Activated naive CD8-positive, alpha-beta T cell treated with anti-CD3 and anti-CD28 coated beads, Interleukin-2, amount 50 U/mL, for 16 hours (primary cell): ENCODE data around the gene MAP3K2.
"Not testable (repeated sequence)": the region's sequence is repeated elsewhere in the genome, so short reads cannot be mapped to it uniquely, and the experiment has no call there.

Experiments
- DNase-seq: peaks from one replicate; pipeline ENCODE4 v3.0.0-alpha.2; 2020; ENCODE audit warnings: low read depth, low spot score

MAP3K2 gene

DNA sequence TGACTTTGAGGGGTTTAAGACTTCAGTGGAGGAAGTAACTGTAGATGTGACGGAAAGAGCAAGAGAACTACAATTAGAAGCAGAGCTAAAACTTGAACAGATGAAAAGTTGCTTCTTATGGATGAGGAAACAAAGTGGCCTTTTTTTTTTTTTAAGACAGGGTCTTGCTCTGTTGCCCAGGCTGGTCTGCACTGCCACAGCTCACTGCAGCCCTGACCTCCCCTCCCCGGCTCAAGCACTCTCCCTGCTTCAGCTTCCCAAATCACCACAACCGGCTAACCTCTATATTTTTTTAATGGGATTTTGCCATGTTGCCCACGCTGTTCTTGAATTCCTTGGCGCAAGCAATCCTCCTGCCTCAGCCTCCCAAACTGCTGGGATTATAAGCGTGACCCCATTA, 3.2 kb downstream of the MAP3K2 start:
- no peak for DNase-seq

DNA sequence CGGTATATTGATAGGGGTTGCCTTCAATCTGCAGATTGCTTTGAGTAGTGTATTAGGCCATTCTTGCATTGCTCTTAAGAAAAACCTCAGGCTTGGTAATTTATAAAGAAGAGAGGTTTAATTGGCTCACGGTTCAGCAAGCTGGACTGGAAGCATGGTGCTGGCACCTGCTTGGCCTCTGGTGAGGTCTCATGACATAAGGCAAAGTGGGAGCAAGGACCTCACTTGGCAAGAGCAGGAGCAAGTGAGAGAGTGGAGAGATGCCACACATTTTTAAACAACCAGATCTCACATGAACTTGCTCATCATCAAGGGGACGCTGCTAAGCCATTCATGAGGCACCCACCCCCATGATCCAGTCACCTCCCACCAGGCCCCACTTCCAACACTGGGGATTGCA, 4.9 kb downstream of the MAP3K2 start:
- DNase-seq = no peak

DNA sequence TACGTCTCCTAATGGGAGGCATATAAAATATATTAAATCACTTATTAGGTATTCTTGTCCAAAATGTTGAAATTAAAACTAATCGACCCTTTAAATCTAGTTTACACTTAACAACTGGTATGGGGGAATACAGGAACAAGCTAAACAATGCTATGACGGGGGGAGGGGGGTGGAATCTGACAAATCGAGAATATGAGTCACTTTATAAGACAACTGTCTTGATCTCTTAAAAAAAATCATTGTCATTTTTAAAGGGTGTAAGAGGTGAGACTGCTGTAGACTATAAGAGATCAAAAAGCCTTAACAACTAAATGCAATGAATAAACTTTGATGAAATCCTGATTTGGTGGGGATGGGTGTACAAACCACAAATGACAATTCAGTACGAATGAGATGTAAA, 6.0 kb downstream of the MAP3K2 start:
- DNase-seq = no peak

DNA sequence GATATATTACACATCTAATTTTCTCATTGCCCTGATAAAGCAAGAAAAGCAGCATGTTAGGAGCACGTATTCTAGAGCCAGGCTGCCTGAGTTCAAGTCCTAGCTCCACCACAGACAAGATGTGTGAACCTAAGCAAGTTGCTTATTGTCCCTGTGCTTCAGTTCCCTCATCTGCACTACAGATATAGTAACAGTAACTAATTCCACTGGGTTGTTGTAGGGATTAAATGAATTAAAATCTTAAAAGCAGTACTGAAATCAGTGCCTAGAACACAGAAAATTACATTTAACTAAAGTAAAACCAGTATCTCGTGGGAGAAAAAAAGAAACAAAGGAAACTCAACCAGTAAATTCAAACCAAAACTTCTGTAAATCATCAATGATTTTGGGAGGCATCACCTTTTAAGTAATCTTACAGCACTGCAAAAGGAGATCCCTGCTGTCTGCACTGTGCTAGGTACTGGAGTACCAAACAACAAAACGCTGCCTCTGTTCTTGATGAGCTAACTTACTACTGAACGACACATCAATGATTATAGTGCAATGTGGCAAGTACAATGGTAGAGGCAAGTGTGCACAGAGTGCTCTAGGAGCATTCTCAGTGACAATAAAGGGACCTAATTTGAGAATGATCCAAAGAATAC, 7.9 kb downstream of the MAP3K2 start:
- no peak for DNase-seq

DNA sequence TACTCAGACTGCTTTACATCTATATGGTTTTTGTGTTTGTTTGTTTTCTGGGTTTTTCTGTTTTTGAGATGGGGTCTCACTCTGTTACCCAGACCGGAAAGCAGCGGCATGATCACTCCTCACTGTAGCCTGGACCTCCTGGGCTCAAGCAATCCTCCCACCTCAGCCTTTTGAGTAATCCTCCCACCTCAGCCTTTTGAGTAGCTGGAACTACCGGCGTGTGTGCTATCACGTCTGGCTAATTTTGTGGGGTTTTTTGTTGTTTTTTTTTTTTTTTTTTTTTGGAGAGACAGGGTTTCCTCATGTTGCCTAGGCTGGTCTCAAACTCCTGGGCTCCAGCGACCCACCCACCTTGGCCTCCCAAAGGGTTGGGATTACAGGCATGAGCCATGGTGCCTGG, 9.1 kb downstream of the MAP3K2 start:
- no peak for DNase-seq

DNA sequence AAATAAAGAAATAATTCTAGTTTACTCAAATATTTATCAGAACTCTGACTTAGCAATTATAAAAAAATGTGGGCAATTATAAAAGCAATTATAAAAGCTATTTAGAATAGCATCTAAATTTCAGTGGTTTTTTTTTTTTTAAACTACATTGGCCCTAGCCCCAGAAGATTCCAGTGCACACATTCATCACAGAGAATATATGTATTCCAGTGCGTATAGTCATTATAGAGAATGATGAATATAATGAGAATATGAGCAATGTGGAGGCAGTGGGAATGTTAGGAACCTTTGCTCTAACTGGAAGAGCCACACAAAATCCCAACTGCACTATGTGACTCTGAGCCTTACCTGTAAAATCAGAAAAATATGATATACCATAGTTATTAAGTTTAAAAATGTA, 10.5 kb downstream of the MAP3K2 start:
- no peak for DNase-seq

DNA sequence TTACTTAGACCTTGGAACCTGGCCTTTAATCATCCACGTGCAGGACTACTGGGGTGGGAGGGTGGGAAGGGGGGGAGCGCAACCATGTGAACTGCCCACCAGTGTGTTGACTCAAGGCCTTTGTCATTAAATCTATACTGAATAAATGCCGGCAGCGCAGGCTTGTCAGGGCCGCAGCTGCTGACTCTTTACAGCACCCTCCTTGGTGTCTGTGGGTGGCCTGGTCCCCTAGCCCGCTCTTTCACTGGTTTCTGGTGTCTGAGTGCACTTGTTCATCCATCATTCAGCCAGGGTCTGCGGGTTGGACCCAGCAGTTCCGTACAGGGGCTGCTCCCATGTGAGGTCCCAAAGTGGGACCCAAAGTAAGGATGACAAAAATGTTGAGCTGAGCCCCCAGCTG, 11.5 kb downstream of the MAP3K2 start:
- no peak for DNase-seq

DNA sequence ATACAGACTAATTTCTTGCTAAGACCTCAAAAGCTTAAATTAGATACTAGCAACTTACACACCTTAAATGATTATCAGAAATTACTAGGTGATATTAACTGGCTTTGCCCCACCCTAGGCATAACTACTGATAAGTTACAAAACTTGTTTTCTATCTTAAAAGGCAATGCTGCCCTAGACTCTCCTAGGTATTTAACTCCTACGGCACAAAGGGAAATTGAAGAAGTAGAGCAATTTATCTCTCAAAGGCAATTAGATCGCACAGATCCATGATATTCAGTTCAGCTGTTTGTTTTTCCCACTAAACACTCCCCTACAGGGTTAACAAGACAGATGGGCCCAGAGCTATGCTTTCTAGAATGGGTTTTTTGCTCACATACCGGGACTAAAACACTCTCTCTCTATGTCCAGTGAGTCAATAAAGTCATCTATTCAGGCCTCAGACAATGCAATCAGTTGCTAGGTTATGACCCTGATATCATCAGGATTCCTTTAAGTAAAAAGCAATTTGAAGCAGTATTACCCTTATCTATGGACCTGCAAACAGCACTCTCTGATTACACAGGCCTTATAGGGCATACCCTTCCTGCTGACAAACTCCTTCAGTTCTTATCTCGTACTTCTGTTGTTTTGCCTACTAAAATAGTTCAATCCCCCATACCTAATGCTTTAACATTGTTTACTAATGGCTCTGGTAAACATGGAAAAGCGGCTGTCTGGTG, 14.3 kb downstream of the MAP3K2 start:
- DNase-seq = no peak

DNA sequence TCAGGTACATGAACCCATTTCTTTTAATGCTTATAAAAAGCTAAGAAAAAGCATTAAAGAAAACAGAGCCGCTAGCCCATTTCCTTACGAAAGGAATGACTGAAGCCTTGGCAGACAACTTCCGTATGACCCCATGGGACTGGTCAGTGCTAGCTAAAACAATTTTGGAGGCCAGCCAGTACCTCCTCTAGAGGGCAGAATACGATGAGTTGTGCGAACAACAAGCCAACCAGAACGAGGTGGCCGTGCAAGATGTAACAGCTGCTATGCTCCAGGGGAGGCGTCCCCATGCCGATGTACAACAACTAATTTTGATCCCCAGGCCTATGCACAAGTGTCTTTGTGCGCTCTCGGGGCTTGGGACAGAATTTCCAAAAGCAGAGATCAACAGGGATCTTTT, 16.7 kb downstream of the MAP3K2 start:
- DNase-seq = no peak

DNA sequence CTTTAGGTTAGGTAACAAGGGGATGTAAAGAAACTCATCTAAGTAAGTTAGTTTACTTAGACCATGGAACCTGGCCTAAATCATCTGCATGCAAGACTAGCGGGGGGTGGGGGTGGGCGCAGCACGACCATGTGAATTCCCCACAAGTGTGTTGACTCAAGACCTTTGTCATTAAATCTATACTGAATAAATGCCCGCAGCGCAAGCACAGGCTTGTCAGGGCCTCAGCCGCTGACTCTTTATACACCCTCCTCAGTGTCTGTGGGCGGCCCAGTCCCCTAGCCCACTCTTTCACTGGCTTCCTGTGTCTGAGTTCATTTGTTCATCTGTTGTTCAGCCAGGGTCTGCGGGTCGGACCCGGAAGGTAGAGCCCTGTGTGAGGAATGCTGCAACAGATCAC, 17.8 kb downstream of the MAP3K2 start:
- DNase-seq = no peak

DNA sequence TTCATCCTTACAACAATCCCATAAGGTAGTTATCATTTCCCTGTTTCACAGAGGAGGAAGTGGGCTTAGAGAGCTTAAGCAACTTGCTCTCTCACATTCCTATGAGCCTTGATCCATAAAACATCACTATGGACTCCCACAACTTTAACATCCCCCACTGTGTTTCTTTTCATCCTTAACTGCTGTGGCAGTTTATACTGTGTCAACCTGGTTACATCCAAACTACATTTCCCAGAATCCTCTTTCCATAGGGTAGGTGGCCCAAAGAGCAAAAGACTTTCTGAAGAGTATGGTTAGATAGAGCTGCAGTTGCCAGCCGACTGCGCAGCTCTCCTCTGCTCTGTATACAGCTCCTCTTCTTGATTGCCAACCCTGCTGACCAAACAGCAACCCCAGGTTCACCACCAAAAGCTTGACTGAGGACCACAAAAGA, 22.5 kb downstream of the MAP3K2 start:
- no peak for DNase-seq

DNA sequence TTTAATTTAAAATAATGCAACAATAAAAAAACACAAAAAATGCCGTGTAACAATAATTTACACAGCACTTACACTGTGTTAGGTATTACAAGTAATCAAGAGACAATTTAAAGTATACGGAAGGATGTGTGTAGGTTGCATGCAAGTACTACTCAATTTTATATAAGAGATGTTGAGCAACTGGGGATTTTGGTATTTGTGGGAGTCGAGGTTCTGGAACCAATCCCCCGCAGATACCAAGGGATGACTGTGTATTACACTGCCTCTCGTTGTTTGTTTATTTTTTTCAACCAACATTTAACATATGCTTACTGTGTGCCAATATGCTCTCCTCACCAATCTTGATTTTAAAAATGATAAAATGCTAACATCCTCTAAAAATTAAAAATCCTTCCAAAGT, 24.8 kb downstream of the MAP3K2 start:
- DNase-seq = no peak

DNA sequence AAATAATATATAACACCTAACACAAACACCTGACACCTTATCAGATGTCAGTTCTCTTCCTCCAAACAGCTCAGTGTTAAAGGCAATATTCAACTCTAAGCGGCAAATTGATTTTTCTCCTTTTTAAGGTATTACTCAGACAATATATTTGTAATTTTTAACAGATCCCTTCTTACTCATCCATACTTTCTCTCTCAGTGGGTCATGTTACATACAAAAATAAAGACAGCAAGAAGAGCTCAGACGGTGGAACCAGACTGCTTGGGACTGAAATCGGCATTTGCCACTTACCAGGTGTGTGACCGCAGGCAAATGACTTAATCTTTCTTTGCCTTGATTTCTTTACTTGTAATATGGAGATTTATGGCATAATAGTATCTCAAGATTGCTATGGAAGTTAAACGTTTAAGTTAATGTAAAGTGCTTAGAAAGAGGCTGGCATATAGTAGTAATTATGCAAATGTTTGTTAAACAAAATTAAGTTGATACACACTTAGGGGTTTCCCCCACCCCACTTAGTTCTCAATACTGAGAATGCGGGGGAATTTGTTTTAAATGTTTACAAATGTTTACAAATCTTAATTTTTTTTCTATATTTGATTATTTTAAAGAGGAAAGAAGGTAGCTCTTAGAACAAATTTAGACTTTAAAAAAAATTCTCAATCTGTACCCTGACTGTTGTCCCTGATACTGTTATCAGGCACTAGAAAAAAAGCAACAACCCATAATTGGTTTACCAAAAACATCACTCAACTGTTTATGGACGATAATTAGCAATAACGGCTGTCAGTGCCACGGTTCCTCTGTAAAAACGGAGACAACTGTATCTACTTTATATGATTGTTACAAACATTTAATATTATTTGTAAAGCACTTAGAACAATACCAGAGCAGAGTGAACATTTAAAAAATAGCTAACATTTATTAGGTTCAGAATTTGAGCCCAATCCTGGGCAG, 25.6 kb downstream of the MAP3K2 start:
- no peak for DNase-seq

DNA sequence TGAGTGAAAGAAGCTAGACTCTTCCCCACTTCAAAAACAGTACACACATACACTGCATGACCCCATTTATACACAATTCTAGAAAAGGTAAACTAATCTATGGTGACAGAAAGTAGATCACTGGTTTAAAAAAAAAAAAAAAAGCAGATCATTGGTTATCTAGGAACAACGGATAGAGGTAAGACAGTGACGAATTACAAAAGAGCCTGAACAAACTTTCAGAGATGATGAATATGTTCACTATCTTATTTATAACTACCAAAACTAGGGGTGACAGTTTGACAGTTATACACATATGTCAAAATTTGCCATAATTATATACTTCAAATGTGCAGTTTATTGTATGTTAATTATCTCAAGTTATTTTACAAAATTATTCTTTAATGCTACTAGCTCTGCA, 27.5 kb downstream of the MAP3K2 start:
- DNase-seq = no peak

DNA sequence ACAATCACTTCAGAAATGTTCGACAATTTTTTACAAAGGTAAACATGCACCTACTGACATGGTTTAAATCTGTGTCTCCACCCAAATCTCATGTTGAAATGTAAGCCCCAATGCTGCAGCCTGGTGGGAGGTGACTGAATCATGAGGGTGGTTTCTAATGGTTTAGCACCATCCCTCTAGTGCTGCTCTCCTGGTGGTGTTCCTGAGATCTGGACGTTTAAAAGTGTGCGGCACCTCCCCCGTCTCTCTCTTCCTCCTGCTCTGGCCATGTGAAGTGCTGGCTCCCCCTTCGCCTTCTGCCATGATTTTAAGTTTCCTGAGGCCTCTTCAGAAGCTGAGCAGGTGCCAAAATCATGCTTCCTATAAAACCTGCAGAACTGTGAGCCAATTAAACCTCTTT, 28.3 kb downstream of the MAP3K2 start:
- DNase-seq = no peak

DNA sequence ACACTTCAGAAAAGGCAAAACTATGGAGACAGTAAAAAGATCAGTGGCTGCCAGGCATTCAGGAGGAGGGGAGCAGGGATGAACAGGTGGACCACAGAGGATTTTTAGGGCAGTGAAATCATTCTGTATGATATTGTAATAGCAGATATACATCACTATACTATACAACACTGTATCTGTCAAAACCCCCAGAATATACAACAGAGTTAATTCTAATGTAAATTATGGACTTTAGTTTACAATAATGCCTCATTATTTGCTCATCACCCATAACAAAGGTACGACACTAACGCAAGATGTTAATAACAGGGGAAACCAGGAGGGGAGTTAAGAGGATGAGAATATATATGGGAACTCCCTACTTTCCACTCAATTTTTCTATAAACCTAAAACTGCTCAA, 28.8 kb downstream of the MAP3K2 start:
- DNase-seq = no peak

DNA sequence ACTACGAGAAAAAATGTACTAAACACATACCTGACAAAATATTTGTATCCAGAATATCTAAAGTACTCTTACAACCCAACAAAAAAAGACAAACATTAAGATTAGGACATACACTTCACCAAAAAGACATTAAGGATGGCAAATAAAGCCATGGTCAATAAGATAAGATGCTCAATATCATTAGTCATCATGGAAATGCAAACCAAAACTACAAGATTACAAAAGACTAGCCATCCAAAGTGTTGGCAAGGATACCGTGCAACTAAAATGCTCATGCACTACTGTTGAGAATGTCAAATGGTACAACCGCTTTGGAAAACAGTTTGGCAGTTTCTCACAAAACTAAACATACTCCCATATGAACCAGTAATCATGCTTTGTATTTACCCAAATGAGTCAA, 29.7 kb downstream of the MAP3K2 start:
- DNase-seq = no peak

DNA sequence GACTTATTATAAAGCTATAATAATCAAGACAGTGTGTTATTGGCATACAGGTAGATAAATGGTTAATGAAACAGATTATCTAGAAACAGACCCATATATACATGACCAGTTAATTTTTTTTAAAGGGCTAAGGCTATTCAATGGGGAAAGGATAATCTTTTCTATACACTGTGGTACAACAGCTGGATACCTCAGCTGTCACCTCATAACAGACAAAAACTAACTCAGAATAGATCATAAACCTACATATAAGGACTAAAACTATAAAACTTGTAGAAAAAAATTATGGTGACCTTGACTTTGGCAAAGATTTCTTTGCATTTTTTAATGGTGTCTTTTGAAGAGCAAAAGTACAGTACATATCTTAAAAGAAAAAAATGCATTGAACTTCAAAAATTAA, 30.2 kb downstream of the MAP3K2 start:
- DNase-seq = no peak

DNA sequence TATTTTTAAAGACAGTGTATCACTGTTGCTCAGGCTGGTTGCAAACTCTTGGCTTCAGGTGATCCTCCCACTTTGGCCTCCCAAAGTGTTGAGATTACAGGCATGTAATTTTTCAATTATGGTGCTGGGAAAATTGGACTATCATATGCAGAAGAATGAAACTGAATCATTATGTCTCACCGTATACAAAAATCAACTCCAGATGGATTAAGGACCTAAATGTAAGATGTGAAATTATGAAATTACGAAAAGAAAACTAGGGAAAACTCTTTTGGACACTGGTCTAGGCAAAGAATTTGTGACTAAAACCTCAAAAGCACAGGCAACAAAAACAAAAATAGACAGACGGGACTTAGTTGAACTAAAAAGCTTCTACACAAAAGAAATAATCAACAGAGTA, 31.2 kb downstream of the MAP3K2 start:
- DNase-seq = no peak

DNA sequence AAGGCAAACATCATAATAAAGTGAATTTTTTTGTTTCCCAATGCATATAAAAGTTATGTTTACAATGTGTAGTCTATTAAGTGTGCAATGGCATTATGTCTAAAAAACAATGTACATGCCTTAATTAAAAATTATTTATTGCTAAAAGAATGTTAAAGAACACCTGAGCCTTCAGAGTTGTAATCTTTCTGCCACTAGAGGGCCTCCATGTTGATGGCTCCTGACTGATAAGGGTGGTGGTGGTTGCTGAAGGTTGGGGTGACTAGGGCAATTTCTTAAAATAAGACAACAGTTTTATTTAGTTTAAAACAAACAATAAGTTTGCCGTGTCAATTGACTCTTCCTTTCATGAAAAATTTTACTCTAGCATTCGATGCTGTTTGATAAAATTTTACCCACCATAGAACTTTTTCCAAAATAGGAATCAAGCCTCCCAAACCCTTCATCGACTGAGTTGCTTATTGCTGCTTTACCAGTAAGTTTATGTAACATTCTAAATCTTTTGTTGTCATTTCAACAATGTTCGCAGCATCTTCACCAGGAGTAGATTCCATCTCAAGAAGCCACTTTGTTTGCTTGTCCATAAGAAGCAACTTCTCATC, 32.3 kb downstream of the MAP3K2 start:
- DNase-seq = no peak

DNA sequence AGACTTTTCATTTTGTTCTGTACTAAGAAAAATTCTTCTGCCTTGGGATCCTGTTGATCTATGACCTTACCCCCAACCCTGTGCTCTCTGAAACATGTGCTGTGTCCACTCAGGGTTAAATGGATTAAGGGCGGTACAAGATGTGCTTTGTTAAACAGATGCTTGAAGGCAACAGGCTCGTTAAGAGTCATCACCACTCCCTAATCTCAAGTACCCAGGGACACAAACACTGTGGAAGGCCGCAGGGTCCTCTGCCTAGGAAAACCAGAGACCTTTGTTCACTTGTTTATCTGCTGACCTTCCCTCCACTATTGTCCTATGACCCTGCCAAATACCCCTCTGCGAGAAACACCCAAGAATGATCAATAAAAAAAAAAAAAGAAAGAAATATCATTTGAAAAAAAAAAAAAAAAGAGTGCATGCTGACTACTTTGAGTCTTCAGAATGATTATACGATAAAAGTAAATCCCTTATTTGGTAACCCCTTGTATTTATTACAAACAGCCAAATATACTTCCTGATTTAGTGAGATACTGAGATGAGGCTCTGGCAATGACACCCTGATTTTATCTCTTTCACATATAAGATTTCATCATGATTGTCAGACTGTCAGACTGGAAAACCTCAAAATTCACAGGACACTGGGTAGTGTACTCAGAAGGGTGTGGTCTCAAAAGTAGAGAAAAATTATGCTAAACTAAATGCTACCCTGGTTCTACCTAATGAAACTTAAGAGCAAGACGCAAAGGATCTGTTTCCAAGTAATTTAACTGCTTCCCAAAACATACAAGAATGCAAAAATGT, 33.7 kb downstream of the MAP3K2 start:
- not testable (repeated sequence) for DNase-seq
